ENCODE results near the gene MYL9. TPM values are rescaled to one million over a fixed set of nuclear protein-coding genes. Genes with fewer than 3 reads are reported as not detected.
"Not testable (repeated sequence)": the region's sequence is repeated elsewhere in the genome, so short reads cannot be mapped to it uniquely, and the experiment has no call there.

MYL9 gene
- total RNA-seq, 1 experiment from 2014 or later, result 13.3 TPM

DNA sequence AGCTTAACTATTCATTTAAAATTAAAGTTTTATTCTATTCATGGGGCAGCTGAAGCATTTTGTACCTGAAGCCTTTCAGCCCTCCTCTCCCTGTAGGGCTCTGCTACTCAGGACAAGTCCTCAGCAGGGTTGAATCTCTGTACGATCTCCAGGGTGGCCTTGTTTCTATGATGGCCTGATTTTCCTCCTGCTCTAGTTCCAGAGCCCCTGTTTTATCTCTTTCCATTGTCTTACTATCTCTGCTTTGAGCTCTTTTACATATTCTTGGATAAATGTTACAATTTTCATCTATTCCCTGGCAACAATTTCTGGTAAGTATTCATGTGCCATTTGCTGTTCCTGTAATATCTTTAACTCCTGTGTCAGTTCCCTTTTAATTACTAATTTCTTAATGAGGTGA, 19.8 kb upstream of the MYL9 start:
- Histone ChIP-seq H2AFZ (no peak overlapping the region), H3K36me3 (ENCODE audit: low read depth) (no peaks in the 10 kb centered on the region), H3K27ac (no peak overlapping the region), H3K4me2 (no peak overlapping the region), H3K9me3 (ENCODE audit: insufficient read depth, low read depth) (no peaks in the 10 kb centered on the region), H3K4me1 (replicated peaks; ENCODE audit: insufficient read depth) (no peaks in the 10 kb centered on the region), H3K9me2 (ENCODE audit: insufficient read depth) (no peaks in the 10 kb centered on the region), H3K27me3 (ENCODE audit: insufficient read depth, low read depth) (no peaks in the 10 kb centered on the region), H3K79me2 (ENCODE audit: low read depth) (no peaks in the 10 kb centered on the region), H3K4me3 (no peak overlapping the region), H4K20me1 (ENCODE audit: insufficient read depth) (no peaks in the 10 kb centered on the region), H3F3A (ENCODE audit: insufficient read depth, low read depth) (peaks cover 8% of the 10 kb centered on the region; the same call in 1 of the 2 replicates)
- intact Hi-C loops (cut with micrococcal nuclease; ENCODE audit: unreplicated experiment), result no loop called here
- no TSS peak for BruUV-seq (replicated peaks)
- CTCF ChIA-PET, result interaction anchor here (0.5 to 0.6 kb wide), 4 partner anchors 34 to 276 kb away, joined by 3 to 12 read pairs (median 6); no protein-coding TSS in a partner anchor
- POLR2A ChIA-PET (ENCODE audit: unreplicated experiment), result interaction anchor here (0.5 kb wide), 1 partner anchor 491 kb away, joined by 4 read pairs; no protein-coding TSS in a partner anchor
- TF ChIP-seq, protein P1, sequence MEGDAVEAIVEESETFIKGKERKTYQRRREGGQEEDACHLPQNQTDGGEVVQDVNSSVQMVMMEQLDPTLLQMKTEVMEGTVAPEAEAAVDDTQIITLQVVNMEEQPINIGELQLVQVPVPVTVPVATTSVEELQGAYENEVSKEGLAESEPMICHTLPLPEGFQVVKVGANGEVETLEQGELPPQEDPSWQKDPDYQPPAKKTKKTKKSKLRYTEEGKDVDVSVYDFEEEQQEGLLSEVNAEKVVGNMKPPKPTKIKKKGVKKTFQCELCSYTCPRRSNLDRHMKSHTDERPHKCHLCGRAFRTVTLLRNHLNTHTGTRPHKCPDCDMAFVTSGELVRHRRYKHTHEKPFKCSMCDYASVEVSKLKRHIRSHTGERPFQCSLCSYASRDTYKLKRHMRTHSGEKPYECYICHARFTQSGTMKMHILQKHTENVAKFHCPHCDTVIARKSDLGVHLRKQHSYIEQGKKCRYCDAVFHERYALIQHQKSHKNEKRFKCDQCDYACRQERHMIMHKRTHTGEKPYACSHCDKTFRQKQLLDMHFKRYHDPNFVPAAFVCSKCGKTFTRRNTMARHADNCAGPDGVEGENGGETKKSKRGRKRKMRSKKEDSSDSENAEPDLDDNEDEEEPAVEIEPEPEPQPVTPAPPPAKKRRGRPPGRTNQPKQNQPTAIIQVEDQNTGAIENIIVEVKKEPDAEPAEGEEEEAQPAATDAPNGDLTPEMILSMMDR (conservative IDR thresholded peaks at IDR 0.05), result no peak
- TF ChIP-seq EZH2 (IDR thresholded peaks at IDR 0.05; ENCODE audit: low read depth), result no peak
- DNase-seq, result no peak

- H4K20me1 ChIP-seq (ENCODE audit: insufficient read depth); H3K27ac ChIP-seq; intact Hi-C loops (cut with micrococcal nuclease; ENCODE audit: unreplicated experiment); H3K4me3 ChIP-seq; H3K79me2 ChIP-seq (ENCODE audit: low read depth); BruUV-seq (replicated peaks); H2AFZ ChIP-seq; H3K27me3 ChIP-seq (ENCODE audit: insufficient read depth, low read depth); CTCF ChIA-PET; DNase-seq; H3K4me2 ChIP-seq; H3K36me3 ChIP-seq (ENCODE audit: low read depth); H3K9me2 ChIP-seq (ENCODE audit: insufficient read depth); H3K4me1 ChIP-seq (replicated peaks; ENCODE audit: insufficient read depth); H3F3A ChIP-seq (ENCODE audit: insufficient read depth, low read depth); H3K9me3 ChIP-seq (ENCODE audit: insufficient read depth, low read depth): not testable (repeated sequence)
- POLR2A ChIA-PET (ENCODE audit: unreplicated experiment), result interaction anchor here (0.7 kb wide), 1 partner anchor 465 kb away, joined by 4 read pairs; no protein-coding TSS in a partner anchor
Measured at GRCh38 chr20:36522412-36522811, 18.9 kb upstream of the MYL9 start.

DNA sequence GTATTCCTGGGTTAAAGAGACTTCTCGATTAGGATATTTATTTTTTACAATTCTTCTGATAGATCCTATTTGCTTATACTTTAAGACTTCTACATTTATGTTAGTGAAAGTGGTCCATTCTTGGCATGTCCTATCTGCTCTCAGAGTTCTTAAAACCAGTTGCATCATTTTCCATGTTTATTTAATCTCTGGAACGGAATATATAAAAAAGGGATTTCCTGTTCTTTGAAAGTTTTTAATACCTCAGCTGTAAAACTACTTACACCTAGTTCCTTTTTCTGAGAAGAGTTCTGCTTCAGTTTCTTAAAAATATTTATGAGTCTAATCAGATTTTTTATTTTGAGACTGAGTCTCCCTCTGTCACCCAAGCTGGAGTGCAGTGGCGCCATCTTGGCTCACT, 18.0 kb upstream of the MYL9 start:
- ChIA-PET CTCF (no interaction called here), POLR2A (ENCODE audit: unreplicated experiment) (interaction anchor here (0.7 kb wide), 1 partner anchor 466 kb away, joined by 4 read pairs; no protein-coding TSS in a partner anchor)
- H3K9me2 ChIP-seq (ENCODE audit: insufficient read depth), result no peaks in the 10 kb centered on the region
- no peaks in the 10 kb centered on the region for H3K79me2 ChIP-seq (ENCODE audit: low read depth)
- no TSS peak for BruUV-seq (replicated peaks)
- no peaks in the 10 kb centered on the region for H4K20me1 ChIP-seq (ENCODE audit: insufficient read depth)
- TF ChIP-seq, protein P1 (conservative IDR thresholded peaks at IDR 0.05), result no peak
- no peak for TF ChIP-seq EZH2 (IDR thresholded peaks at IDR 0.05; ENCODE audit: low read depth)
- no peak overlapping the region for H3K4me2 ChIP-seq
- no peak overlapping the region for H3K27ac ChIP-seq
- H3K4me1 ChIP-seq (replicated peaks; ENCODE audit: insufficient read depth), result no peaks in the 10 kb centered on the region
- no peak for DNase-seq
- H3K4me3 ChIP-seq, result no peak overlapping the region
- H3K27me3 ChIP-seq (ENCODE audit: insufficient read depth, low read depth), result no peaks in the 10 kb centered on the region
- H3K36me3 ChIP-seq (ENCODE audit: low read depth), result no peaks in the 10 kb centered on the region
- no peak overlapping the region for H2AFZ ChIP-seq
- H3F3A ChIP-seq (ENCODE audit: insufficient read depth, low read depth), result peaks cover 8% of the 10 kb centered on the region; the same call in 1 of the 2 replicates
- H3K9me3 ChIP-seq (ENCODE audit: insufficient read depth, low read depth), result no peaks in the 10 kb centered on the region
- intact Hi-C loops (cut with micrococcal nuclease; ENCODE audit: unreplicated experiment), result no loop called here
